Myocyte (in vitro differentiated cells): ENCODE measurements around the gene AAGAB. TPM values are rescaled to one million over a fixed set of nuclear protein-coding genes. Genes with fewer than 3 reads are reported as not detected.
"Not testable (repeated sequence)": the region's sequence is repeated elsewhere in the genome, so short reads cannot be mapped to it uniquely, and the experiment has no call there.

Experiments used
- DNase-seq: peaks from one replicate; pipeline ENCODE4 v3.0.0-alpha.2; 2012; ENCODE audit warnings: low read depth
- total RNA-seq: library from RNA; depleted of rRNA; stranded (reverse); fragments of >200 nt; gene quantifications from 2 replicates; pipeline ENCODE4 v1.2.3, GENCODE V29; 2014

AAGAB gene
- total RNA-seq, 1 donor from 2014 or later = 54.3 TPM

GRCh38 chr15:67154249-67154648 is 100.2 kb downstream of the AAGAB start:
- no peak for DNase-seq

DNA sequence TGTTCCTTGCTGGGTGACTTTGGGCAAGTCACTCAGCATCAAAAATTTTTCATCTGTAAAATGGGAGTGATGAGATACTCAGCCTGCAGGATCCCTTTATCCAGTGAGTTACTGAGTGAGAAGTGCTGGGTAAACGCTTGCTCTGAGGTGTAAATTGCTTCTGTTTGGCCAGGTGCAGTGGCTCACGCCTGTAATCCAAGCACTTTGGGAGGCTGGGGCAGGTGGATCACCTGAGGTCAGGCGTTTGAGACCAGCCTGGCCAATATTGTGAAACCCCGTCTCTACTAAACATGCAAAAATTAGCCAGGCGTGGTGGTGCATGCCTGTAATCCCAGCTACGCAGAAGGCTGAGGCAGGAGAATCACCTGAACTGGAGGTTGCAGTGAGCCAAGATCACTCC is 101.4 kb downstream of the AAGAB start:
- not testable (repeated sequence) for DNase-seq

DNA sequence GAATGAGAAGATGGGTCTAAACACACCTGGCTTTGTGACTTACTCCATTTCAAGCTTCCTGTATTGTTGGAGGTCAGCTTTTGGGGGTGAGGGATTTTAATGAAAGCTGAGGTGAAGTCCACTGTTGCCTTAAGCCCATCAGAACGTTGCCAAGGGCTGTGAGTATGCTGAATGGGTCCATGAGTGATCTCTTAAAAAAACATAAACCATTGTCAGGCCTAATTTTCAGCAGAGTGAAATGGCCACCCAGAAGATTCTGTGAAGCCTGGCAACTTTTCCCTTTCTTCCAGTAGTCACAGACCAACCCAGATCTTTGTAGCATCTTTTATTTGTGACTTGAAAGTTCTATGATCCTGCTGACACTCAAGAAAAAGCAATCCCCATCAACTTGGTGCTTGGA is 102.0 kb downstream of the AAGAB start:
- no peak for DNase-seq

Other genes starting within 250 kb of the AAGAB start
- gene SMAD3, start 189.1 kb downstream of the AAGAB start, total RNA-seq = 24.4 and 31.0 TPM in 2 replicates
- gene IQCH, start 125 bp upstream of the AAGAB start, total RNA-seq = 5.4 and 6.9 TPM in 2 replicates